ENCODE measurements around the gene MEG3. TPM values are rescaled to one million over a fixed set of nuclear protein-coding genes. Genes with fewer than 3 reads are reported as not detected.
A peak's percentile ranks its signal among the peaks of the same experiment; 100 is the strongest.

Gene MEG3
- total and polyA plus RNA-seq, 5 experiments from 2014 or later = not detected

- Mint-ChIP-seq H3K4me1 (no peaks in the 10 kb centered on the region), H3K27ac (no peak overlapping the region), H3K27me3 (peaks cover 0 to 16% (median 12%) of the 10 kb centered on the region in 5 donors), H3K9me3 (no peaks in the 10 kb centered on the region), H3K36me3 (no peaks in the 10 kb centered on the region), H3K4me3 (no peak overlapping the region)
- DNase-seq = peak in 1 of 10 donors; percentile 50
- no peak for ATAC-seq
- POLR2A ChIA-PET = no interaction called here
Observed at GRCh38 chr14:100862277-100862676, 36.4 kb downstream of the MEG3 start.

- POLR2A ChIA-PET = no interaction called here
Observed at GRCh38 chr14:100862793-100863192, 36.9 kb downstream of the MEG3 start.

GRCh38 chr14:100864206-100864605 is 38.3 kb downstream of the MEG3 start:
- POLR2A ChIA-PET = no interaction called here
- Mint-ChIP-seq H3K36me3 (no peaks in the 10 kb centered on the region), H3K27ac (no peak overlapping the region), H3K4me3 (no peak overlapping the region), H3K9me3 (no peaks in the 10 kb centered on the region), H3K4me1 (no peaks in the 10 kb centered on the region), H3K27me3 (peaks cover 0 to 16% (median 10%) of the 10 kb centered on the region in 5 donors)
- ATAC-seq (no peak), DNase-seq (peak in 1 of 10 donors; percentile 32)

More at GRCh38 chr14:100862793-100863192, 36.9 kb downstream of the MEG3 start:
- Mint-ChIP-seq H3K27ac (peak overlapping the region in 1 of 10 donors; percentile 5), H3K9me3 (no peaks in the 10 kb centered on the region), H3K4me1 (no peaks in the 10 kb centered on the region), H3K36me3 (no peaks in the 10 kb centered on the region), H3K4me3 (no peak overlapping the region), H3K27me3 (peaks cover 0 to 16% (median 12%) of the 10 kb centered on the region in 5 donors)
- ATAC-seq = no peak
- DNase-seq = no peak

GRCh38 chr14:100864960-100865681 is 39.2 kb downstream of the MEG3 start:
- H3K9me3 Mint-ChIP-seq = no peaks in the 10 kb centered on the region
- POLR2A ChIA-PET = no interaction called here
- no peak overlapping the region for H3K4me3 Mint-ChIP-seq
- peak in 1 of 10 donors; percentile 4 for DNase-seq
- no peak for ATAC-seq
- H3K4me1 Mint-ChIP-seq = no peaks in the 10 kb centered on the region
- peaks cover 0 to 10% (median 5%) of the 10 kb centered on the region in 5 donors for H3K27me3 Mint-ChIP-seq
- H3K27ac Mint-ChIP-seq = no peak overlapping the region
- H3K36me3 Mint-ChIP-seq = no peaks in the 10 kb centered on the region

GRCh38 chr14:100865682-100866591 is 40.0 kb downstream of the MEG3 start:
- DNase-seq = peak in 1 of 10 donors; percentile 60
- Mint-ChIP-seq H3K9me3 (no peaks in the 10 kb centered on the region), H3K4me3 (no peak overlapping the region), H3K27me3 (peaks cover 0 to 7% (median 2%) of the 10 kb centered on the region in 5 donors), H3K36me3 (no peaks in the 10 kb centered on the region), H3K27ac (no peak overlapping the region), H3K4me1 (no peaks in the 10 kb centered on the region)
- ATAC-seq = no peak
- POLR2A ChIA-PET = no interaction called here

GRCh38 chr14:100866666-100867630 is 41.0 kb downstream of the MEG3 start:
- peak in 1 of 10 donors; percentile 23 for DNase-seq
- ATAC-seq = no peak
- no peaks in the 10 kb centered on the region for H3K9me3 Mint-ChIP-seq
- peaks cover 0 to 7% (median 0%) of the 10 kb centered on the region in 5 donors for H3K27me3 Mint-ChIP-seq
- H3K27ac Mint-ChIP-seq = no peak overlapping the region
- H3K4me1 Mint-ChIP-seq = peaks cover 0 to 5% (median 0%) of the 10 kb centered on the region in 4 donors
- H3K36me3 Mint-ChIP-seq = no peaks in the 10 kb centered on the region
- no peak overlapping the region for H3K4me3 Mint-ChIP-seq
- POLR2A ChIA-PET = no interaction called here

- H3K36me3 Mint-ChIP-seq = no peaks in the 10 kb centered on the region
- H3K9me3 Mint-ChIP-seq = no peaks in the 10 kb centered on the region
- H3K27ac Mint-ChIP-seq = no peak overlapping the region
- peaks cover 0 to 5% (median 0%) of the 10 kb centered on the region in 4 donors for H3K4me1 Mint-ChIP-seq
- ATAC-seq (no peak), DNase-seq (peak in 1 of 10 donors; percentile 7)
- H3K4me3 Mint-ChIP-seq = no peak overlapping the region
- POLR2A ChIA-PET = no interaction called here
- peaks cover 0 to 7% (median 0%) of the 10 kb centered on the region in 5 donors for H3K27me3 Mint-ChIP-seq
Observed at GRCh38 chr14:100867631-100868315, 41.9 kb downstream of the MEG3 start.

- Mint-ChIP-seq H3K4me3 (no peak overlapping the region), H3K36me3 (no peaks in the 10 kb centered on the region), H3K27ac (no peak overlapping the region), H3K27me3 (peaks cover 0 to 7% (median under 1%) of the 10 kb centered on the region in 5 donors), H3K9me3 (no peaks in the 10 kb centered on the region), H3K4me1 (peaks cover 0 to 7% (median 0%) of the 10 kb centered on the region in 4 donors)
- DNase-seq (peak in 1 of 10 donors; percentile 18), ATAC-seq (no peak)
- POLR2A ChIA-PET = no interaction called here
Observed at GRCh38 chr14:100868621-100869370, 42.9 kb downstream of the MEG3 start.

GRCh38 chr14:100871234-100872186 is 45.6 kb downstream of the MEG3 start:
- no peaks in the 10 kb centered on the region for H3K36me3 Mint-ChIP-seq
- no peak for ATAC-seq
- H3K4me3 Mint-ChIP-seq = no peak overlapping the region
- POLR2A ChIA-PET = no interaction called here
- peaks cover 0 to 8% (median 1%) of the 10 kb centered on the region in 5 donors for H3K27me3 Mint-ChIP-seq
- H3K4me1 Mint-ChIP-seq = peaks cover 0 to 7% (median 0%) of the 10 kb centered on the region in 4 donors
- H3K27ac Mint-ChIP-seq = no peak overlapping the region
- no peaks in the 10 kb centered on the region for H3K9me3 Mint-ChIP-seq
- DNase-seq = peak in 1 of 10 donors; percentile 58

- peak in 1 of 10 donors; percentile 43 for DNase-seq
- POLR2A ChIA-PET = no interaction called here
- no peaks in the 10 kb centered on the region for H3K9me3 Mint-ChIP-seq
Observed at GRCh38 chr14:100872259-100873095, 46.6 kb downstream of the MEG3 start.

More at GRCh38 chr14:100872259-100873095, 46.6 kb downstream of the MEG3 start:
- H3K36me3 Mint-ChIP-seq = no peaks in the 10 kb centered on the region
- H3K27me3 Mint-ChIP-seq = peaks cover 0 to 12% (median 3%) of the 10 kb centered on the region in 5 donors
- ATAC-seq = no peak
- peak overlapping the region in 1 of 10 donors; percentile 19 for H3K27ac Mint-ChIP-seq
- H3K4me3 Mint-ChIP-seq = no peak overlapping the region
- H3K4me1 Mint-ChIP-seq = peaks cover 0 to 7% (median 0%) of the 10 kb centered on the region in 4 donors
